GM23248 (cell line): ENCODE results near the gene ZFYVE21.

Experiments
- EZH2 ChIP-seq: fragments of 200-600 bp; sonication (generic); IDR thresholded peaks from 2 replicates; pipeline ENCODE4 v1.6.1; 2018; ENCODE audit warnings: antibody characterized with exemption, mild to moderate bottlenecking; ENCODE audit not compliant: insufficient read depth, poor library complexity, severe bottlenecking
- EZH2phosphoT487 ChIP-seq: fragments of 200-600 bp; sonication (generic); IDR thresholded peaks from 2 replicates; pipeline ENCODE4 v1.6.1; 2018; ENCODE audit warnings: antibody characterized with exemption, moderate library complexity, mild to moderate bottlenecking, low read depth; ENCODE audit not compliant: insufficient read depth

DNA sequence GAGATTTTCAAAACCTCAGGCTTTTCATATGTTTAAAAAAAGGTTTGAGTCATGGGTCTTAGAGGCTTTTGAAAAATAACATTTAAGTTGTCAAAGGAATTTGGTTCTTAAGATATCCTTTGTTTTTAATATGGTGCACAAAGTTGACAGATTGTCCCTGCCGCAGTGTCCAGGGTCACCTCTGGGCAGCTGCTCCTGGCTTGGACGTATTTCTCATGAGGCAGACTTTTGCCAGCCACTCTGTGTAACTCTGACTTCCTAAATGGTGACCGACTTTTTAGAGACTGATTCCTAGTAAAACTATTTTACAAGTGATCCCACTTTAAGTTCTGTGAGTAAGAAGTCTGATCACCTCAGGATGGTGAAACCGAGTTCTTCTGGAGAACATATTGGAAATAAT lies 27.9 kb upstream of the ZFYVE21 start:
- TF ChIP-seq EZH2, result no peak
- no peak for TF ChIP-seq EZH2phosphoT487
